Bronchial epithelial cell (primary cell): ENCODE results near the gene ANKS6. TPM values are rescaled to one million over a fixed set of nuclear protein-coding genes. Genes with fewer than 3 reads are reported as not detected.

Experiments
- DNase-seq: peaks from one replicate; pipeline ENCODE4 v3.0.0-alpha.2; 2010; ENCODE audit warnings: low read depth
- FAIRE-seq: peaks from 2 replicates; lab custom pipeline; 2011; peaks lifted over from hg19 to GRCh38; lab: Jason Lieb, UNC
- H3K27me3 ChIP-seq: 2 replicates; pipeline ENCODE4 v1.5.1; 2011; ENCODE audit warnings: low read length; ENCODE audit not compliant: control insufficient read depth, insufficient read depth
- H3K36me3 ChIP-seq: 2 replicates; pipeline ENCODE4 v1.5.1; 2011; ENCODE audit warnings: low read length; ENCODE audit not compliant: control insufficient read depth, insufficient read depth
- H3K4me3 ChIP-seq: 2 replicates; pipeline ENCODE4 v1.5.1; 2011; ENCODE audit warnings: mild to moderate bottlenecking, low read depth, low read length, control low read depth
- total RNA-seq: library from RNA; depleted of rRNA; stranded (reverse); fragments of >200 nt; gene quantifications from 2 replicates; pipeline ENCODE4 v1.2.1, GENCODE V29; 2014
- TF ChIP-seq, protein P1 (sequence below): IDR thresholded peaks from 2 replicates; pipeline ENCODE4 v1.5.1; 2011; ENCODE audit warnings: mild to moderate bottlenecking, moderate library complexity, low read length, control low read depth, inconsistent platforms; ENCODE audit not compliant: insufficient read depth, severe bottlenecking

ANKS6 gene
- total RNA-seq, 1 donor from 2014 or later: 32.1 TPM

DNA sequence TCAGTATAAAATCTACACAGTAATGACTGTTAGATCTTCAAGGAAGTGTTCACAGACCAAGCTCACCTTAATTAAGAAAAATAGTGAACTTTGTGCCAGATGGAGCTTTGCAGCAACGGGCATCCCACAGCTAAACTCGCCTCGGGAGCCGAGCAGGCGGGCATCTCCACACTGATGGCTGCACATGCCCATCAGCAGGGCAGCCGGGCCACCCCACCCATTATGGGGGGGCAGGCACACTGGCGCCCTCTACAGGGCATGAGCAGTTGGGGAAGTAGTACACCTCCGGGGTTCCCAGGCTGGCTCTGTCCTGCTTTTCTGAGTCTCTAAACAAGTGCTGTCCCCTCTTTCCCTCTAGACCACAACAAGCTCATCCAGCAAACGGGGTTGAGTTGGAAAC lies 21.6 kb downstream of the ANKS6 start:
- H3K27me3 ChIP-seq: no peaks in the 10 kb centered on the region
- no peak for FAIRE-seq
- TF ChIP-seq, protein P1, sequence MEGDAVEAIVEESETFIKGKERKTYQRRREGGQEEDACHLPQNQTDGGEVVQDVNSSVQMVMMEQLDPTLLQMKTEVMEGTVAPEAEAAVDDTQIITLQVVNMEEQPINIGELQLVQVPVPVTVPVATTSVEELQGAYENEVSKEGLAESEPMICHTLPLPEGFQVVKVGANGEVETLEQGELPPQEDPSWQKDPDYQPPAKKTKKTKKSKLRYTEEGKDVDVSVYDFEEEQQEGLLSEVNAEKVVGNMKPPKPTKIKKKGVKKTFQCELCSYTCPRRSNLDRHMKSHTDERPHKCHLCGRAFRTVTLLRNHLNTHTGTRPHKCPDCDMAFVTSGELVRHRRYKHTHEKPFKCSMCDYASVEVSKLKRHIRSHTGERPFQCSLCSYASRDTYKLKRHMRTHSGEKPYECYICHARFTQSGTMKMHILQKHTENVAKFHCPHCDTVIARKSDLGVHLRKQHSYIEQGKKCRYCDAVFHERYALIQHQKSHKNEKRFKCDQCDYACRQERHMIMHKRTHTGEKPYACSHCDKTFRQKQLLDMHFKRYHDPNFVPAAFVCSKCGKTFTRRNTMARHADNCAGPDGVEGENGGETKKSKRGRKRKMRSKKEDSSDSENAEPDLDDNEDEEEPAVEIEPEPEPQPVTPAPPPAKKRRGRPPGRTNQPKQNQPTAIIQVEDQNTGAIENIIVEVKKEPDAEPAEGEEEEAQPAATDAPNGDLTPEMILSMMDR: peak; percentile 82
- no peak overlapping the region for H3K4me3 ChIP-seq
- DNase-seq: no peak
- H3K36me3 ChIP-seq: peaks cover 19% of the 10 kb centered on the region

DNA sequence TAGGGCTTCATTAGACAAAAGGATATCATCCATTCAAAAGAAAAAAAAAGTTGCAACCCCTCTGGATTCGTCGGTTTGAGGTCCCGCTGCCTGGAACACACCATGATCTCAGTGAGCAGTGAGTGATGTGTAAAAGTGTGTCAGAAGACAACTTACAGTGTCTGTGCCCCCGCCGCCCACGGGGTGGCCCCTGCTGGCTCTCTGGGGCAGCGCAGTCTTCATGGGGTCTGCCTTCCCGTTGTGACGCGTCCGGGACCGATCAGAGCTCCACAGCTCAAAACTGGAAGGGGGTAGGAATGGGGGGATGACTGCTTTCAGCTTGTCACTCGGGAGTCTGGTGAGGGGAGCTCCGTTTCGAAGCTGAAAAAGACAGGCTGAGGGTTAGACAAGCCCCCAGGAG lies 22.6 kb downstream of the ANKS6 start:
- TF ChIP-seq, protein P1: no peak
- peaks cover 19% of the 10 kb centered on the region for H3K36me3 ChIP-seq
- DNase-seq (no peak), FAIRE-seq (peak; percentile 47)
- H3K4me3 ChIP-seq: no peak overlapping the region
- no peaks in the 10 kb centered on the region for H3K27me3 ChIP-seq

DNA sequence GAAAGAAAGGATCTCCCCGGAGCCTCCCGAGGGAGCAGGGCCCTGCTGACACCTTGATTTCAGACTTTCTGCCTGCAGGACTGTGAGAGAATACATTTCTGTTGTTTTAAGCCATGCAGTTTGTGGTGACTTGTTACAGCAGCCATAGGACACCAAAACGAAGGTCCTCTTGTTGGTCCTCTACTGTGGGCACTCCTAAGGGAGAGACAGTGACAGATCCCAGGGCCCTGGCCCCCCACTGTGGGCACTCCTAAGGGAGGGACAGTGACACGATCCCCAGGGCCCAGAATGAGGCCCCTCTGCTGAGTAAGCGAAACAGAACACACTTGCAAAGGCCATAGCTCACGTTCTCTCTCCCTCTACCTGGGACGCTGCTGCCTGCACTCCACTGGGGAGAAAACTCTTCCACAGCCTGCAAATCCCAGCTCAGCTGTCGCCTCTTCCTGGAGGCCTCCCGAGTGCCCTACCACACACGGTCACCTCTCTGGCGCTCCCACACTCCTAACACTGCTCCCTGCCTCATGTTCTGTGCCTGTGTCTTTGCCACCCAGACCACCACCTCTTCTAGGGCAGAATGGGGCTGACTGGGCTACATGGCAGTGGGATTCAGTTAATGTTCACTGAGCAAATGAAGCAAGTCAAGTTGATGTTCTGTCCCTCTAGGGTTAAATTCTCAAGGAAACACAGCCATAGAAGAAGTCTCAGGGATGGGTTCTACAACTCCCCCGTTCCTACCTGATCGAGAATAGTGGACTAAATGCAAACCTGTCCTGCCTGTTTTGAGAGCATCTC lies 23.8 kb downstream of the ANKS6 start:
- no peak for FAIRE-seq
- TF ChIP-seq, protein P1: no peak
- peaks cover 24% of the 10 kb centered on the region for H3K36me3 ChIP-seq
- no peak overlapping the region for H3K4me3 ChIP-seq
- no peak for DNase-seq
- no peaks in the 10 kb centered on the region for H3K27me3 ChIP-seq

DNA sequence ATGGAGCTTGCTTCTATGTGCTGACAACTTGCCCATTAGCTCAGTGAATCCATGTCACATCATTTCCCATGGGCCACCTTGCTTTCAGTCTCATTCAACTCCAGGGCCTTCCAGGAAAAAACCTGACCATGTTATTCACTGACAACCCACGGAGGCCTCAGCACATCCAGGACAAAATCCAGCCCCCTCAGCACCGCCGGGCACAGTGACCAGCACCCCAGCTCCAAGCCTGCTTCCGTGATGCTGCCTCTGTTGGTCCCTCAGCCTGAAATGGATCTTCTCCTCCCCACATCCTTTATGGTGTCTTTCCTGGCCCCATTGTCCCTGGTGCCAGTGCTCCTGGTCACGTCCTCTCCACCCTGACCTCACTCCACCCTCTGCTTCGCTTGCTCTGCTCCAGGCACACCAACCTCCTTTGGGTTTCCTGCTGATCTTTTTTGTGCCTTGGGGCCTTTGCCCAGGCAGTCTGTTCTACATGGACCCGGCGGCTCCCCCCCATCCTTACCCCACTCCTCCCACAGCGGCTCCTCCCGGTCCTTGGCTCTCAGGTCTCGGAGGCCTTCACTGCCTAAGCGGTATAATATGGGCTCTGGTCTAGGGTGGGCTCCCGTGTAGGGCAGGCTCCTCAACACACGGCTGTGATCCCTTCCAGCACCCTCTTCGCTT lies 25.0 kb downstream of the ANKS6 start:
- Histone ChIP-seq H3K4me3 (no peak overlapping the region), H3K27me3 (no peaks in the 10 kb centered on the region), H3K36me3 (peaks cover 27% of the 10 kb centered on the region)
- no peak for FAIRE-seq
- TF ChIP-seq, protein P1: no peak
- DNase-seq: no peak

DNA sequence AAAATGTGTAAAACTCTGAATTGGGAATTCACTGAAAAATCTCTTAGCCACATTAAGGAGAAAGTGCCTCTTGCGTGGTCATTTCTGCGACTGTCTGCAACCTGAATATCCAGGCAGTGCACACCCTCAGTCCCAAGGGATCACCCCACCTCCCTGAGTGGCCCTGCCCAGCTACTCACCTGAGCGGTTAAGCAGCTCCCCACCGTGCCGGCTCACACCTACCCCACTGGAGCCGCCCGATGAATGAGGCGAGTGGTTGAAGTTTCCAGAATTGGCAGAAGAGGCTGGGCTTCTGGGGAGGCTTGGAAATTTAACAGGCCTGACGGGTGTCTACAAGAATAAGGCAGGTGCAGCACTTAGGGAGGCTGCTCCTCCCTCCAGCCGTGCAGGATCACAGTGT lies 25.6 kb downstream of the ANKS6 start:
- no peak for FAIRE-seq
- TF ChIP-seq, protein P1: no peak
- Histone ChIP-seq H3K36me3 (peaks cover 27% of the 10 kb centered on the region), H3K27me3 (no peaks in the 10 kb centered on the region), H3K4me3 (no peak overlapping the region)
- DNase-seq: no peak

DNA sequence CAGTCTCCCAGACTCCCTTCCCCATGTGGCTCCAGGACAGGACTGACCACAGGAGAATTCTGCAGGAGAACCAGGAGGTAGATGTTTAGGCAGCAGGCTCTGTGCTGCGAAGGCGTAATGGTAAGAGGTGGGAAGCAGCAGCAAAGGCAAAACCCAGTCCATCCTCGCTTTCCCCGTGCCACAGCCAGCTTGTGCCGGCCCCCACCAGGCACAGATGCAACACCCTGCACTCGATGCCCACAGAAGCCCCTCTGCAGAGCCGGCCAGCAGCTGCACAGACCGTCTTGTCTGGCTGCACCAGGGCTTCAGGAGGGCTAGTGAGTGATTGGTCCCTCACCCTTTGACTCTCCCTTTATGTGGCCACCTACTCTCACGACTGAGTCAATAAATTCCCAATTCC lies 28.0 kb downstream of the ANKS6 start:
- Histone ChIP-seq H3K4me3 (no peak overlapping the region), H3K27me3 (no peaks in the 10 kb centered on the region), H3K36me3 (peaks cover 20% of the 10 kb centered on the region)
- TF ChIP-seq, protein P1: no peak
- DNase-seq: no peak
- peak; percentile 28 for FAIRE-seq
